HepG2 (cell line): ENCODE results near the gene ZNF629. TPM values are rescaled to one million over a fixed set of nuclear protein-coding genes. Genes with fewer than 3 reads are reported as not detected.

Experiments used
- ARNT ChIP-seq: fragments of 450-650 bp; IDR thresholded peaks from 2 replicates; pipeline ENCODE4 v1.6.1; 2017
- ELF3 ChIP-seq: IDR thresholded peaks from 2 replicates; pipeline ENCODE4 v1.6.1; 2016; ENCODE audit warnings: missing genetic modification reagents, missing compliant biosample characterization
- ELF4 ChIP-seq: sonication (generic); formaldehyde crosslinking; IDR thresholded peaks from 2 replicates; pipeline ENCODE4 v1.5.0; 2020; ENCODE audit warnings: missing genetic modification reagents, mild to moderate bottlenecking, moderate library complexity, borderline replicate concordance
- GMEB1 ChIP-seq: sonication (generic); formaldehyde crosslinking; IDR thresholded peaks from 2 replicates; pipeline ENCODE4 v1.5.1; 2020; ENCODE audit warnings: missing genetic modification reagents, mild to moderate bottlenecking, borderline replicate concordance
- KLF12 ChIP-seq: sonication (generic); formaldehyde crosslinking; IDR thresholded peaks from 2 replicates; pipeline ENCODE4 v1.4.0; 2020; ENCODE audit warnings: missing genetic modification reagents, borderline replicate concordance
- MATR3 ChIP-seq: sonication (generic); formaldehyde crosslinking; IDR thresholded peaks from 2 replicates; pipeline ENCODE4 v1.4.0; 2020; ENCODE audit warnings: missing genetic modification reagents
- PAF1 ChIP-seq: IDR thresholded peaks from 2 replicates; pipeline ENCODE4 v1.6.1; 2016; ENCODE audit warnings: missing genetic modification reagents, missing compliant biosample characterization
- PAXIP1 ChIP-seq: sonication (generic); formaldehyde crosslinking; conservative IDR thresholded peaks from 2 replicates; pipeline ENCODE4 v1.4.0; 2020; ENCODE audit warnings: mild to moderate bottlenecking, missing genetic modification reagents, moderate library complexity
- SCMH1 ChIP-seq: sonication (generic); formaldehyde crosslinking; IDR thresholded peaks from 2 replicates; pipeline ENCODE4 v1.9.0; 2021; ENCODE audit warnings: missing genetic modification reagents, mild to moderate bottlenecking, borderline replicate concordance
- TEAD3 ChIP-seq: optimal IDR thresholded peaks from 2 replicates; pipeline ENCODE3; 2016; ENCODE audit warnings: borderline replicate concordance
- ZC3H13 ChIP-seq: sonication (generic); formaldehyde crosslinking; IDR thresholded peaks from 2 replicates; pipeline ENCODE4 v1.8.1; 2023; ENCODE audit warnings: mild to moderate bottlenecking, missing genetic modification reagents, moderate library complexity
- ZFP36L1 ChIP-seq: sonication (generic); formaldehyde crosslinking; IDR thresholded peaks from 2 replicates; pipeline ENCODE4 v1.8.0; 2022; ENCODE audit warnings: mild to moderate bottlenecking, missing genetic modification reagents, moderate library complexity
- ZNF225 ChIP-seq: sonication (generic); formaldehyde crosslinking; IDR thresholded peaks from 2 replicates; pipeline ENCODE4 v1.4.0; 2020; ENCODE audit warnings: mild to moderate bottlenecking, missing genetic modification reagents
- ZNF232 ChIP-seq: sonication (generic); formaldehyde crosslinking; IDR thresholded peaks from 2 replicates; pipeline ENCODE4 v1.4.0; 2020; ENCODE audit warnings: missing genetic modification reagents, borderline replicate concordance
- ZNF564 ChIP-seq: sonication (generic); formaldehyde crosslinking; IDR thresholded peaks from 2 replicates; pipeline ENCODE4 v1.8.1; 2023; ENCODE audit warnings: mild to moderate bottlenecking, missing genetic modification reagents
- ZNF746 ChIP-seq: sonication (generic); formaldehyde crosslinking; IDR thresholded peaks from 2 replicates; pipeline ENCODE4 v1.8.0; 2022; ENCODE audit warnings: mild to moderate bottlenecking, missing genetic modification reagents
- ZNF770 ChIP-seq: sonication (generic); formaldehyde crosslinking; IDR thresholded peaks from 2 replicates; pipeline ENCODE4 v1.5.0; 2020; ENCODE audit warnings: mild to moderate bottlenecking, missing genetic modification reagents
- ZNF777 ChIP-seq: sonication (generic); formaldehyde crosslinking; IDR thresholded peaks from 2 replicates; pipeline ENCODE4 v1.4.0; 2020; ENCODE audit warnings: missing genetic modification reagents
- ZNF782 ChIP-seq: sonication (generic); formaldehyde crosslinking; IDR thresholded peaks from 2 replicates; pipeline ENCODE4 v1.4.0; 2020; ENCODE audit warnings: missing genetic modification reagents, mild to moderate bottlenecking, borderline replicate concordance
- polyA plus RNA-seq, 8 experiments: library from polyadenylated mRNA; depleted of rRNA in 3 of 8; stranded (reverse) in 7 of 8; unstranded in 1 of 8; fragments of >200 nt; fragmentation: Illumina TruSeq in 4 of 8; extraction: Trizol in 4 of 8; gene quantifications; 2 replicates each; pipeline versions ENCODE4 v1.2.1 to v1.2.3, GENCODE V29; 2011 to 2016; ENCODE audit warnings: low read depth in 4 of 8, missing spikeins in 1 of 8, mixed read lengths in 1 of 8; ENCODE audit not compliant: insufficient read depth in 1 of 8
- total RNA-seq, 5 experiments: library from RNA; depleted of rRNA; stranded (reverse); fragments of >200 nt; fragmentation: Illumina TruSeq; extraction: Trizol; gene quantifications; 2 replicates each; pipeline ENCODE4 v1.2.3, GENCODE V29; 2016; ENCODE audit warnings: low read depth in 1 of 5
- TF ChIP-seq, protein P1 (sequence below): sonication (generic); formaldehyde crosslinking; IDR thresholded peaks from 2 replicates; pipeline ENCODE4 v1.5.1; 2020; ENCODE audit warnings: mild to moderate bottlenecking, moderate library complexity, missing genetic modification reagents

ZNF629 gene
- total and polyA plus RNA-seq, 2 of the 13 experiments (the other 11 are each of a cell fraction or from before 2014, with no cell fraction given): 6.1 to 16.5 TPM

- TF ChIP-seq GMEB1 (CRISPR knock-in tag): peak; percentile 94
- TF ChIP-seq TEAD3: no peak
- no peak; the same call in none of the 2 replicates for TF ChIP-seq PAXIP1 (CRISPR knock-in tag)
- TF ChIP-seq PAF1 (CRISPR knock-in tag): no peak
- TF ChIP-seq MATR3 (CRISPR knock-in tag): 0 out of 2 replicates have a peak, but pooled peaks have one; percentile 14
- TF ChIP-seq ZNF232 (CRISPR knock-in tag): peak; percentile 83
- TF ChIP-seq SCMH1 (CRISPR knock-in tag): no peak
- TF ChIP-seq ARNT: no peak
- TF ChIP-seq, protein P1, sequence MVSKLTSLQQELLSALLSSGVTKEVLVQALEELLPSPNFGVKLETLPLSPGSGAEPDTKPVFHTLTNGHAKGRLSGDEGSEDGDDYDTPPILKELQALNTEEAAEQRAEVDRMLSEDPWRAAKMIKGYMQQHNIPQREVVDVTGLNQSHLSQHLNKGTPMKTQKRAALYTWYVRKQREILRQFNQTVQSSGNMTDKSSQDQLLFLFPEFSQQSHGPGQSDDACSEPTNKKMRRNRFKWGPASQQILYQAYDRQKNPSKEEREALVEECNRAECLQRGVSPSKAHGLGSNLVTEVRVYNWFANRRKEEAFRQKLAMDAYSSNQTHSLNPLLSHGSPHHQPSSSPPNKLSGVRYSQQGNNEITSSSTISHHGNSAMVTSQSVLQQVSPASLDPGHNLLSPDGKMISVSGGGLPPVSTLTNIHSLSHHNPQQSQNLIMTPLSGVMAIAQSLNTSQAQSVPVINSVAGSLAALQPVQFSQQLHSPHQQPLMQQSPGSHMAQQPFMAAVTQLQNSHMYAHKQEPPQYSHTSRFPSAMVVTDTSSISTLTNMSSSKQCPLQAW (CRISPR knock-in tag): peak; percentile 85
- peak; percentile 54; the same call in 1 of the 2 replicates for TF ChIP-seq ZNF225 (CRISPR knock-in tag)
- TF ChIP-seq ZC3H13 (CRISPR knock-in tag): no peak
- no peak for TF ChIP-seq ZFP36L1 (CRISPR knock-in tag)
- no peak for TF ChIP-seq ZNF782 (CRISPR knock-in tag)
- peak; percentile 55; the same call in 1 of the 2 replicates for TF ChIP-seq ELF3 (CRISPR knock-in tag)
- peak; percentile 43; the same call in 1 of the 2 replicates for TF ChIP-seq ZNF770
- TF ChIP-seq ZNF777 (CRISPR knock-in tag): no peak
- TF ChIP-seq ZNF564 (CRISPR knock-in tag): peak; percentile 74; the same call in 1 of the 2 replicates
- TF ChIP-seq ZNF746 (CRISPR knock-in tag): peak; percentile 75; the same call in 1 of the 2 replicates
- TF ChIP-seq ELF4: no peak
- TF ChIP-seq KLF12 (CRISPR knock-in tag): no peak; the same call in 1 of the 2 replicates
These were observed 24.8 kb downstream of the ZNF629 start, which contains the start of the genes CFAP119 and RNF40 (continued) for GRCh38 chr16:30761928-30762902.
